RWPE2 (cell line): ENCODE data around the gene LRRC8B.

Experiments
- ATAC-seq: fragments of 200-7000 bp; cut with Tn5 transposase; 3 replicates; pipeline ENCODE4 v1.9.1; 2021; ENCODE audit warnings: low read depth
- DNase-seq: peaks from one replicate; pipeline ENCODE4 v3.0.0-alpha.2; 2020; ENCODE audit warnings: low spot score
- H3K27ac ChIP-seq: fragments of 450-650 bp; 2 replicates; pipeline ENCODE4 v1.5.1; 2017; ENCODE audit warnings: mild to moderate bottlenecking; ENCODE audit not compliant: poor library complexity, severe bottlenecking
- H3K27me3 ChIP-seq: fragments of 250-450 bp; sonication (Bioruptor Pico); 2 replicates; pipeline ENCODE4 v1.5.1; 2021; ENCODE audit warnings: mild to moderate bottlenecking, moderate library complexity; ENCODE audit not compliant: insufficient read depth, poor library complexity, severe bottlenecking
- H3K36me3 ChIP-seq: fragments of 250-450 bp; sonication (Bioruptor Pico); 2 replicates; pipeline ENCODE4 v1.5.1; 2020; ENCODE audit warnings: low read depth, mild to moderate bottlenecking, moderate library complexity
- H3K4me1 ChIP-seq: fragments of 250-450 bp; sonication (Bioruptor Pico); 2 replicates; pipeline ENCODE4 v1.5.1; 2021; ENCODE audit warnings: mild to moderate bottlenecking, moderate library complexity; ENCODE audit not compliant: insufficient read depth, poor library complexity, severe bottlenecking
- H3K4me3 ChIP-seq: fragments of 250-450 bp; sonication (Bioruptor Pico); 2 replicates; pipeline ENCODE4 v1.5.1; 2021; ENCODE audit warnings: mild to moderate bottlenecking, moderate library complexity; ENCODE audit not compliant: severe bottlenecking
- H3K9me3 ChIP-seq: fragments of 250-450 bp; sonication (Bioruptor Pico); 2 replicates; pipeline ENCODE4 v1.5.1; 2021; ENCODE audit warnings: mild to moderate bottlenecking, moderate library complexity; ENCODE audit not compliant: severe bottlenecking
- TF ChIP-seq, protein P1 (sequence below): fragments of 450-650 bp; IDR thresholded peaks from one replicate; pipeline ENCODE4 v1.5.1; 2017; ENCODE audit warnings: mild to moderate bottlenecking, moderate library complexity; ENCODE audit not compliant: poor library complexity, severe bottlenecking

Gene LRRC8B

GRCh38 chr1:89620664-89621063 is 96.0 kb downstream of the LRRC8B start:
- H3K27ac ChIP-seq: no peak overlapping the region
- no peaks in the 10 kb centered on the region for H3K27me3 ChIP-seq
- H3K4me1 ChIP-seq: peaks cover 13% of the 10 kb centered on the region
- H3K4me3 ChIP-seq: no peak overlapping the region
- ATAC-seq (no peak), DNase-seq (no peak)
- TF ChIP-seq, protein P1, sequence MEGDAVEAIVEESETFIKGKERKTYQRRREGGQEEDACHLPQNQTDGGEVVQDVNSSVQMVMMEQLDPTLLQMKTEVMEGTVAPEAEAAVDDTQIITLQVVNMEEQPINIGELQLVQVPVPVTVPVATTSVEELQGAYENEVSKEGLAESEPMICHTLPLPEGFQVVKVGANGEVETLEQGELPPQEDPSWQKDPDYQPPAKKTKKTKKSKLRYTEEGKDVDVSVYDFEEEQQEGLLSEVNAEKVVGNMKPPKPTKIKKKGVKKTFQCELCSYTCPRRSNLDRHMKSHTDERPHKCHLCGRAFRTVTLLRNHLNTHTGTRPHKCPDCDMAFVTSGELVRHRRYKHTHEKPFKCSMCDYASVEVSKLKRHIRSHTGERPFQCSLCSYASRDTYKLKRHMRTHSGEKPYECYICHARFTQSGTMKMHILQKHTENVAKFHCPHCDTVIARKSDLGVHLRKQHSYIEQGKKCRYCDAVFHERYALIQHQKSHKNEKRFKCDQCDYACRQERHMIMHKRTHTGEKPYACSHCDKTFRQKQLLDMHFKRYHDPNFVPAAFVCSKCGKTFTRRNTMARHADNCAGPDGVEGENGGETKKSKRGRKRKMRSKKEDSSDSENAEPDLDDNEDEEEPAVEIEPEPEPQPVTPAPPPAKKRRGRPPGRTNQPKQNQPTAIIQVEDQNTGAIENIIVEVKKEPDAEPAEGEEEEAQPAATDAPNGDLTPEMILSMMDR: no peak
- H3K9me3 ChIP-seq: no peaks in the 10 kb centered on the region
- no peaks in the 10 kb centered on the region for H3K36me3 ChIP-seq

DNA sequence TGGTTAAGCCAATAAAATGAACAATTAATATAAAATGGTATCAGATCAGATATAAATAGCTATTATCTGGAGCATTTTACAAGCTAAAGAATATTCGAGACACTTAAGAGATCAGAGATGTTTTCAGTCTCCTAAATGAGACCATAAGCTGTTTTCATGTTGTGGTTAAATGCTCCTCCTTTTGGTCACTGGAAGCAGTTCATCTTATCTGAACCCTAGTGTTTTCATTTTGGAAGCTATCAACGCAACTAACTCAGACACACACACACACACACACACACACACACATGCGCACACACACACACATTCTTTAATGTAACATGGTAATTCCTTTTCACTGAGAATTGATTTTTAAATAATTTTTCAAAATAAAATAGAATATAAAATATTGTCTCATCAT is 98.3 kb downstream of the LRRC8B start:
- no peaks in the 10 kb centered on the region for H3K4me1 ChIP-seq
- no peak overlapping the region for H3K4me3 ChIP-seq
- no peak for DNase-seq
- TF ChIP-seq, protein P1: peak; percentile 33
- H3K9me3 ChIP-seq: no peaks in the 10 kb centered on the region
- no peaks in the 10 kb centered on the region for H3K27me3 ChIP-seq
- no peaks in the 10 kb centered on the region for H3K36me3 ChIP-seq
- ATAC-seq: no peak
- no peak overlapping the region for H3K27ac ChIP-seq

DNA sequence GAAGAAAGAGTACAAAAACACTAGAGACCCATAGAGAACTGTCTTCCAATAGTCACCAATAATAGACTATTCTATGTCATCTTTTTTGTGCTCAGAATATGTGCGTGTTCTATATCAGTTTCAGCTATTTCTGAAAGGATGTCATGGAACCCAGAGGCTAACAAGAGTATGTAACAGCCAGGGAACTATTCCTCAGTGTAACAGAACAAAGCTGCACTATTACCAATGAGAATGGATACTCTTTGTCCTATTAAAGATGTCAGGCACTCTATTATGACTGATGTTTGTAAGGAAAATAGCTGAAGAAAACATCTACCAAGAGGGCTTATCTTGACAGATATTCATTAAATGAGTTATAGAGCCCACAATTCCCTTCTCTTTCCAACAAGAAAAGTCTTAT is 99.7 kb downstream of the LRRC8B start:
- no peak overlapping the region for H3K4me3 ChIP-seq
- no peaks in the 10 kb centered on the region for H3K36me3 ChIP-seq
- DNase-seq (no peak), ATAC-seq (no peak)
- no peak overlapping the region for H3K27ac ChIP-seq
- H3K27me3 ChIP-seq: no peaks in the 10 kb centered on the region
- TF ChIP-seq, protein P1: no peak
- H3K4me1 ChIP-seq: no peaks in the 10 kb centered on the region
- H3K9me3 ChIP-seq: no peaks in the 10 kb centered on the region

DNA sequence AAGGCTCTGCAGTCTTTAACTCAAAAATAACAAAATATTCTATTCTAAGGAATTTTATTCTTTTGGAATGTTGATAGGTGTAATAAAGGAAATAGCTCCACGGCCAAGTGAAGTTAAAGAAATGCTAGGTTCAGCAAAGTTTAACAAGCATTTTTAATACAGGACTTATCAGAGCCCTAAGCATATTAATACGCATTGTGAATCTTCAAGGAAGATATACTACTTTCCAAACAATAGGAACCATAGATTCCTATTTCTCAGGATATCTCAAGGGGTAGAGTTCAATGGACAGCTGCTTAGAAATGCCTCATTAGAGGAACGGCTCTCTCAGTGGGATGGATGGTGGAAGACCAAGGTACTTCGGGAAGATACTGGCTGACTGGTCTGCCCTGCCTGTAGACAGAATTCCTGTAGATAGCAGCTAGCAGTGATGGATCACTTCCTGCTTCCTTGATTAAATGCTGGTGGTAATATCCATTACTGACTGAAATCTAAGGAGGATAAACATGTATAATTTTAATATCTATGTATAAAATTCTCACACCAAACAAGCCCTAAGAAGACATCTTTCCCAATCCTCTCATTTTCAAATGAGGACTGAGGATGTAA is 100.2 kb downstream of the LRRC8B start:
- no peak overlapping the region for H3K4me3 ChIP-seq
- H3K4me1 ChIP-seq: no peaks in the 10 kb centered on the region
- no peaks in the 10 kb centered on the region for H3K9me3 ChIP-seq
- DNase-seq: no peak
- no peaks in the 10 kb centered on the region for H3K27me3 ChIP-seq
- no peak for ATAC-seq
- TF ChIP-seq, protein P1: no peak
- no peak overlapping the region for H3K27ac ChIP-seq
- H3K36me3 ChIP-seq: no peaks in the 10 kb centered on the region

GRCh38 chr1:89627596-89627962 is 103.0 kb downstream of the LRRC8B start:
- H3K9me3 ChIP-seq: no peaks in the 10 kb centered on the region
- no peak for ATAC-seq
- H3K4me3 ChIP-seq: no peak overlapping the region
- H3K4me1 ChIP-seq: no peaks in the 10 kb centered on the region
- H3K27ac ChIP-seq: no peak overlapping the region
- DNase-seq: no peak
- H3K36me3 ChIP-seq: no peaks in the 10 kb centered on the region
- TF ChIP-seq, protein P1: no peak
- no peaks in the 10 kb centered on the region for H3K27me3 ChIP-seq
